HEK293T (cell line): ENCODE measurements around the gene RASGEF1B.

Source experiments
- ARNT ChIP-seq: fragments of 450-650 bp; IDR thresholded peaks from 2 replicates; pipeline ENCODE4 v1.6.1; 2017; ENCODE audit warnings: mild to moderate bottlenecking
- BHLHE40 ChIP-seq: fragments of 450-650 bp; IDR thresholded peaks from 2 replicates; pipeline ENCODE4 v1.6.1; 2016; ENCODE audit warnings: mild to moderate bottlenecking, moderate library complexity, borderline replicate concordance
- CTBP1 ChIP-seq: fragments of 450-650 bp; IDR thresholded peaks from 2 replicates; pipeline ENCODE4 v1.6.1; 2016; ENCODE audit warnings: borderline replicate concordance
- ELF4 ChIP-seq: fragments of 450-650 bp; IDR thresholded peaks from 2 replicates; pipeline ENCODE4 v1.6.1; 2017; ENCODE audit warnings: antibody characterized with exemption
- FOXK2 ChIP-seq: fragments of 450-650 bp; IDR thresholded peaks from 2 replicates; pipeline ENCODE4 v1.6.1; 2016; ENCODE audit warnings: mild to moderate bottlenecking
- FOXM1 ChIP-seq: fragments of 450-650 bp; IDR thresholded peaks from 2 replicates; pipeline ENCODE4 v1.6.1; 2017; ENCODE audit warnings: mild to moderate bottlenecking, borderline replicate concordance
- L3MBTL2 ChIP-seq: fragments of 450-650 bp; conservative IDR thresholded peaks from 2 replicates; pipeline ENCODE4 v1.6.1; 2016; ENCODE audit warnings: mild to moderate bottlenecking
- LEF1 ChIP-seq: fragments of 450-650 bp; IDR thresholded peaks from 2 replicates; pipeline ENCODE4 v1.6.1; 2017; ENCODE audit warnings: mild to moderate bottlenecking, borderline replicate concordance
- NFRKB ChIP-seq: fragments of 450-650 bp; IDR thresholded peaks from 2 replicates; pipeline ENCODE4 v1.6.1; 2016; ENCODE audit warnings: mild to moderate bottlenecking, moderate library complexity
- PKNOX1 ChIP-seq: fragments of 450-650 bp; IDR thresholded peaks from 2 replicates; pipeline ENCODE4 v1.6.1; 2016
- SP1 ChIP-seq: fragments of 450-650 bp; IDR thresholded peaks from 2 replicates; pipeline ENCODE4 v1.6.1; 2017
- SUZ12 ChIP-seq: fragments of 450-650 bp; IDR thresholded peaks from 2 replicates; pipeline ENCODE4 v1.6.1; 2016; ENCODE audit warnings: mild to moderate bottlenecking
- TARDBP ChIP-seq: fragments of 450-650 bp; IDR thresholded peaks from 2 replicates; pipeline ENCODE4 v1.6.1; 2016
- ZNF384 ChIP-seq: fragments of 450-650 bp; IDR thresholded peaks from 2 replicates; pipeline ENCODE4 v1.6.1; 2016

- TF ChIP-seq FOXK2 (no peak), SP1 (no peak), FOXM1 (no peak), SUZ12 (no peak), ZNF384 (no peak), NFRKB (no peak), BHLHE40 (no peak), TARDBP (no peak), PKNOX1 (no peak), ELF4 (no peak), L3MBTL2 (no peak), LEF1 (no peak), ARNT (no peak), CTBP1 (no peak)
Observed at GRCh38 chr4:81449015-81449414, 22.7 kb downstream of the RASGEF1B start.
